Esophagus squamous epithelium (tissue), 4 donors: ENCODE measurements around the gene EBF4.

Experiments
- CTCF ChIP-seq, 6 experiments: fragments of 450-650 bp in 4 of 6; fragments of 200-600 bp in 2 of 6; sonication (generic) in 2 of 6; IDR thresholded peaks; one replicate each; pipeline ENCODE4 v1.5.1; 2016 to 2019; ENCODE audit warnings: antibody characterized with exemption in 6 of 6, mild to moderate bottlenecking in 4 of 6, moderate library complexity in 4 of 6
- POLR2A ChIP-seq, 4 donors: fragments of 450-650 bp; IDR thresholded peaks; one replicate each; pipeline ENCODE4 v1.6.1; 2017; ENCODE audit warnings: antibody characterized with exemption in 4 of 4, mild to moderate bottlenecking in 4 of 4, moderate library complexity in 3 of 4

DNA sequence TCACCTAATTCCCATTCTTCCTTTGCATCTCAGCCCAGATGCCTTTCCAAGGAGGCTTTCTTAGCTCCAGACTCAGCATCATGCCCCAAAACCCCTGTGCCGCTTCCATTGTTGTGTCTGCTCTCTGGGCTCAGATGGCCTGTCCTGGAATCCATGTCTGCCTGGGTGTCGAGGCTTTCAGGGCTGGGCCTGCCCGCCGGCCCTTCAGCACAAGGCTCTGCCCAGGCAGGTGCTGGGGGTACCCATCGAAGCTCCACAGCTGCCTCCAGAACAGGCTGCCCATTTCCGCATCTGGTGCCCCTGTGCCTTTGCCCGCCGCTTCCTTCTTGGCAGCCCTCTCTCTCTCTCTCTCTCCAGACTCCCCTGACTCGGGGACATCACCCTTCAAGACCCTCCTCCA is 106.7 kb downstream of the EBF4 start:
- TF ChIP-seq CTCF (IDR thresholded peaks at IDR 0.05) (no peak), POLR2A (IDR thresholded peaks at IDR 0.05) (no peak)
